ENCODE results near the gene TPRG1.

Gene TPRG1

DNA sequence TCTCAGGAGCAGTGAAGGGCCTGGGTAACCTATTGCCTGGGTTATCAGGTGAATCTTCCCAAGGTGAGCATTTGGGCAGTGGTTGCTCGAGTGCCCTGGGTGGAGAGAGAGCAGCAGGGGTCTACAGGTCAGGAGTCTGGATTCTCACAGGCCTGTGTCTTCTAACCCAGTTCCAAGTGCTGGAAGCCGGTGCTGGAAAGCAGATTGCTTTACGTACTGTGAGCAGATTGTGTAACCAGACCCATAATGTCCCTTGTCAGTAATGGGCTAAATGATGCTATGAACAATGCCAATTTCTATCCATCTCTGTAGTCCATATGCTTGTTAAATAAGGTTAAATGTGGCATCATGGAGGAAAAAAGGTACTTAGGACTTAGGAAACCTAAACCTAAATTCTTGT lies 106.5 kb downstream of the TPRG1 start:
- no peak for DNase-seq (ENCODE audit: low read depth in 2 of 2)

DNA sequence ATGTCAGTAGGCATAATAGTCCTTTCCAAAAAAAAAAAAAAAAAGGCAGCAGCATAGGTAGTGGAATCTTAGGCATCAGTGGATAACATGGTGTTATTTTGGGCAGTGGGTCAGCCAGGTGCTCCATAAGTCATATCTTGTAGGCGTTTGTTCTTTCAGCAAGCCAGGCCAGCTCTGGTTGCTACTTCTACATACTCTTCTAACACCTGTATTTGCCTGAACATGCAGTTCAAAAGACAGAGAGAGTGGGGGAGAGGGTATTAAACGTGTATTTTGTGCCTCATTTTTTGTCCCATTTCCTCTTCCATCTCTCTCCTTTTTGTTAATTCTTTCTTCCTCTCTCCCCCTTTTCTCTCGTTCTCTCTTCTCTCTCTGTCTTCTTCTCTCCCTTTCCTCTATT lies 110.4 kb downstream of the TPRG1 start:
- DNase-seq (ENCODE audit: low read depth in 2 of 2) = no peak

DNA sequence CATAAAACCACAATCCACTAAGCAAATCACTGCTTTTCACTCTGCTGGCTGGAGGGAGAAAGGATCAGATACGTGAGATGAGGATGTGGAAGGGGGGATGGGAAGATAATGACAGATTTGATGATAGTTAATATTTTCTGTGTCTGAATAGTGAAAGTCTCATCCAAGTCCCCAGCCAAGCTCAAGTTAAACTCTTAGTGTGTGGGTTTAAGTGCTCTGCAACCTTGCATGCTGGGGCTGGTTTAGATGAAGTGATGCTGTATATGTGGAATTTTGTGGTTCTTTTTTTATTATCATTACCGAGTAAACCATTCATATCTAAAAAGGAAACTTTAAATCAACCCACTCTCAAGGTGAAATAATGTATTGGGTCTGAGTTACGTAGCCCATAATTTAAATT lies 111.0 kb downstream of the TPRG1 start:
- DNase-seq (ENCODE audit: low read depth in 2 of 2) = no peak

DNA sequence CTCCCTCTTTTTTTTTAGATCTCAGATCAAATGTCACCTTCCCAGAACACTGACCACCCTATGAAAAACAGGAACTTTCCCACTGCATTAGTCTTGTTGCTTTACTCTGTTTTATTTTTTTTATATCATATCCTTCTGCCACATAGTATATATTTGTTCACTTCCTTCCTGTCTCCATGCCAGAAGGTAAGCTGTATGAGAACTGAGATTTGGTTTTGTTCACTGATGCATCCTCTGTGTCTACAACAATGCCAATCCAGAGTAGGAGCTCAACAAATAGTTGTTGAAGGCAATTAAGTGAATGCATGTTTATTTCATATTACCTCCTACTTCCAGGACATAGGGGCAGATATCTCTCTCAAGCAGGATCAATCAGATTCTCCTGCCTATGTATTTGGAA lies 114.4 kb downstream of the TPRG1 start:
- DNase-seq (ENCODE audit: low read depth in 2 of 2) = no peak

DNA sequence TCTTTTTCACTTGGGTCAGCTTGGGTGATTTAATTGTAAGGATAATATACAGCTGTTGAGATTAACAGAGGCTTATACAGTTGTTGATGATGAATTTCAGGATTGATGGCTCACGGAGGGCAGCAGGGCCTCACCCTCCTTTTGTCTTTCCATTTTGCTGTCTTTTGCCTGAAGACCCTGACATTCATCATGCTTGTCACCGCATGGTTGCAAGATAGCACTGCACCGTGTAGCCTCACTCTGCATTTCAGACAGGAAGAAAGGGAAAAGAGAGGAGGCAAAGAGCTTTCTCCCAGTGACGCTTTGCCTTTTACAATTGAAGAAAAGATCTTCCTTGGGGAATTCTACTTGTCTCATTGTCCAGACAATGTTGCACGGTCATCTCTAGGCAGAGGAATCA lies 115.1 kb downstream of the TPRG1 start:
- DNase-seq (ENCODE audit: low read depth in 2 of 2) = no peak

DNA sequence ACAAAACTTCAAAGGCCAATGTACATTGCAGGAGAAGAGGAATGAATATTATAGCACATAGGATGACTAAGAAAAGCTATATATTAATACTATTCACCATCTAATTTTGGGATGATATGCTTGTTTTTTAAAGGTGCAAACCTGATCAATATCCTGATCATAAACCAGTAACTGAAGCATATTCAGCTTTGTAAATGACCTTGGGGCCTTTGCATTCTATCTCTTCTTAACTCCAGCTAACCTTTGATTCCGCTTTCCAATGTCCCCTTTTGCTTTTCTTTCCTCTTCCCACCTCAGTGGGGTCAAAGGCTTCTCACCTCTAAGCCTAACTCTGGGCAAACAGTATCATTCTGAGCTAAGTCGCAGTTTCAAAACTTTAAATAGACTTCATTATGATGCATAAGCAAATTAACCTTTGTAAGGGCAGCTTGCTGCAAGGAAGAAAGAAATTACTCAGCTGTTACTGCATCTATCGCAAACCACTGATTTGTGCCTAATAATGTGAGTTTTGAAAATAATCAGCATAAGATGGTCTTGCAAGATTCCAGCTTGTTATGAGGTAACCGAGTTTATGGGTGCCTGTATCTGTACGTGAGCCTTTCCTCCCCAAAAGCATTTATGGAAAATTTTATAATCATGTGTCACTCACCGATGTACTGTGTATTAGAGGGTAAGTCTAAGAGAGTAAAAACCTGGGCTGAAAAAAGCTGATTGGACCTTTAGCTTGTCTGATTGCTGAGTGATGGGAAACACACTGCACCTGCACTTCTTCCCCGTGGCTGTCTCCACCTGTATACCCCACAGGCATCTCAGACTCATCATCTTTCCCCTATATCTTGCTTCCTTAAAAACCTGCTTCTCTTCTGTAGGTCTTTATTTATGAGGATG lies 116.8 kb downstream of the TPRG1 start:
- no peak for DNase-seq (ENCODE audit: low read depth in 2 of 2)

DNA sequence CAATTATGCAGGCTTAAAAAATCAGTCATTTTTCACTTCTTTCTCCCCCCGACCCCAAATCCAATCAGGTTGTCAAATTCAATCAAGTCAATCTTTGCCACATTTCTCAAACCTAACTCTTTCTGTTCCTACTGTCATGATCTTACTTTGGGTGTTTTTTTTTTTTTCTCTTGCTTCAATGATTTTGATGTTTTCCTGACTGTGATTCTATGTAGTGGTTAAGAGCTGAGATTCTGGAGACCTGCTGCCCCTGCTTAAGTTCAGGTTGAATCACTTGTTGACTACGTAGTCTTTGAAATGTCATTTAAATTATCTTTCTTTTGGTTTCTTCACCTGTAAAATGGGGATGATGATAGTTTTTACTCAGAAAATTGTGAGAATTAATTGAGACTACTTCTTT lies 117.5 kb downstream of the TPRG1 start:
- no peak for DNase-seq (ENCODE audit: low read depth in 2 of 2)

DNA sequence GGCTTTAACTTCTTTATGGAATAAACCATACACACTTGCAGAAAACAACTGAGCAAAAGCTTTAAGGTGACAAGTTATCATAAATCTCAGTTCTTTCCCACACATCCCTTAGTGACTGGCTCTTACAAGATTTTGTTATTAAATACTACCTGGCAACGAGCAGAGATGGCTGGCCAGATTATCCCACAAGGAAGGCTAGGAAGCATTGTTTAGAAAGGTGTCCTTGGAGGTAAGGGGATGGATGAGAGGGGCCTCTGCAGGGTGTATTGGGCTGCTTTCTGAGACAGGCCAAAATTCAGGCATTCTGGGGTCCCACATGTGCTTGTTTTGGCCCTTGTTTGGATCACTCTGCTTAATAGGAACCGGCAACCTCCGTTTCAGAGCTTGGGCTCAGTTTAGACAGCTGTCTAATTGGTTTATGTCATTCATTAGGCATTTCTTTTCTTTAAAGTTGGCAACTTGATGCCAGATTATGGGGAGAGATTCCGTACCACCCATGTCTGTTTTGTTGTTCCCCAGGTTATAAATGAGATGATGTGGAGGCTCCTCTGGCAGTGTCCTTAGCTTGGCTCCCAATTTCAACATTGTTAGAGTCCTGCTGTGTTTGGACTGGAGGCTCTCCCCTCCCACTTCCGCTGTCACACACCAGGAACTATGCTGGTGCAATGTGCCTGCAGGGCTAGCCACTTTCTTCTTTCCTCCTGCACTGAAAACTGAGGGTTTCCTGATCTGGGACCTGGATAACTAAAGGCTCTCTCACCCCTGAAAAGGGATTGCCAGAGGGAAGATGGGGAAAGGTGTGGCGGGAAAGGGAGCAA lies 121.1 kb downstream of the TPRG1 start:
- DNase-seq (ENCODE audit: low read depth in 2 of 2) = no peak

DNA sequence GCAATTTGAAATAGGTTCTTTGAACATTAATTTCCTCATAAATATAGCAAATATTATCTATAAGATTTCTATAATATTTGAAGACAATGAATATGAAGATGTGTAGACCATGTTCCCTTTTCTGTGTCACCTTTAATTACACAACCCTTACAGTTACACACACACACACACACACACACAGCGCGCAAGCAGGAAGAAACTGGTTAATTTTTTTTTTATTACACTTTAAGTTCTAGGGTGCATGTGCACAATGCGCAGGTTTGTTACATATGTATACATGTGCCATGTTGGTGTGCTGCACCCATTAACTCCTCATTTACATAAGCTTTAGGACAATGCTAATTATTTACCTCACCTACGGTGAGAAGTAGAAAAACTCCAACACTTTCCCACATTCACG lies 122.9 kb downstream of the TPRG1 start:
- DNase-seq (ENCODE audit: low read depth in 2 of 2) = no peak

DNA sequence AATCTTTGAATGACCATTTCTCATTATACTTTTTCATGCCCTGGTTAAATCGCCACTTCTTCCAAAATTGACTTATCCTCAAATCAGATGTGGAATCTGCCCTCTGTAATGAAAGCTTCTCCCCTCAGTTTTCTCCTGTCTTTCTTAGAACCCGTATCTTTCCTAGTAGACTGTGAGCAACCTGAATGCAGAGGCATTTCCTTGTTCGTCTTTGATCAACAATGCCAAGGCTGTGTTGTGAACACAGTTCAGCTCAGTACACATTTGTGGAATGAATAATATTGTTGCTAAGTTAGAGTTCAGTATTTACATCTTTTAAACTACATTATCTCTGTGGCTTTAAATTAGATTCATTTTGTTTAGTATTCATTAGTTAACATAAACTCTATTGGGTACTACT lies 123.3 kb downstream of the TPRG1 start:
- DNase-seq (ENCODE audit: low read depth in 2 of 2) = no peak

DNA sequence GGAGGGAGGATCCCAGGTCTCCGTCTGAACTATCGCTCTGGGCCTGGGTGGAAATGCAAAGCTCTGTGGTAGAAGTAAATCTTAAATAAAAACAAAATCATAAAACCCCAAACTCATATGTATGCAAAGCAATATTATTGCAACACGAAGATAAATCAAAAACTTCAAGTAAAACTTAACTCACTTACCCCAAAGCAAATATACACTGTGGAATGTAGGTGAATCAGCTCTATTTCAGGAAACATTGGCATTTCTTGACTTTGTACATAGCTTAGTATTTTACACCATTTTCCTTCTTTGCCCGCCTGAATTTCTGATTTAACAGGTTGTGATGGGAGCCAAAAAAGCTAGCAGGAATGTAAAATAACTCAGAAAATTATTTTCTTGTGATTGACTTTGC lies 126.2 kb downstream of the TPRG1 start:
- DNase-seq (ENCODE audit: low read depth in 2 of 2) = no peak

DNA sequence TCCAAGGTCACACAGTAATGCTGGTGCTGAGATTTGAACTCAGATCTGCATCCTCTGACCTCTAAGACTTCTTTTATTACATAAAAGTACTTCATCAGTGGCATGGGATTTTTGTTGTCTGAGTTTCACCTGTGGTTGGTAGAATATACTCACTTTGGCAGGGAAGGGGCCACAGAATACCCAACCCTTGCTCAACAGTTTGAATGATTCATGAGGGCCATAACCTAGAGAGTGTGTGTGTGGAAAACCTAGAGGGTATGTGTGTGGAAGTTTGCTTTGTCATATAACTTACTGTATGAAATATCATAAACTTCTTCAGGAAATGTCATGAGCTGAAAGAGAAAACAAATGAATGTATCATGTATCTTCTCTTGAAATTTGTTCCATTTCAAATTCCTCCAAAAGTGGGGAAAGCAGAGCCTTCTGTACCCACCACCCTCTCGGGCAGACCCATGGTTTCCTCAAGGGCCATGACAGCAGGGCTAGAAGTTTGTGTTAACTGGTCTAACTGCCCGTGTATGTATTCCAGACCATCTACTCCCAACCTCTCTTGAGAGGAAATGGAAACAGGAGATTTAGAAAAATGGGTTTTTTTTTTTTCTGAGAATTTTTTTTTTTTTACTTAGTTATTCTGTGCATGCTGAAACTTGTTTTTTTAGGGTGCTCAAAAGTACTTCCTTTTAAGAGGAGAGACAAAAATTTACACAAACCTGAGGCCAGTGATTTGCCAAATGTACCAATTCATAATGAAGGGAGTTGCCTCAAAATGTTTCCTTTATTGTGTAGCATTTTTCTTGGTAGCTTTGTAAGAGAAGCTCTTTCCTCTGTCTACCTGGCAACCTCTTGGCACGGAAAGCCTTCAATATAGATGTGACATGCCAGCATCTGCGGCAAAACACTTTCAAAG lies 127.0 kb downstream of the TPRG1 start:
- no peak for DNase-seq (ENCODE audit: low read depth in 2 of 2)

DNA sequence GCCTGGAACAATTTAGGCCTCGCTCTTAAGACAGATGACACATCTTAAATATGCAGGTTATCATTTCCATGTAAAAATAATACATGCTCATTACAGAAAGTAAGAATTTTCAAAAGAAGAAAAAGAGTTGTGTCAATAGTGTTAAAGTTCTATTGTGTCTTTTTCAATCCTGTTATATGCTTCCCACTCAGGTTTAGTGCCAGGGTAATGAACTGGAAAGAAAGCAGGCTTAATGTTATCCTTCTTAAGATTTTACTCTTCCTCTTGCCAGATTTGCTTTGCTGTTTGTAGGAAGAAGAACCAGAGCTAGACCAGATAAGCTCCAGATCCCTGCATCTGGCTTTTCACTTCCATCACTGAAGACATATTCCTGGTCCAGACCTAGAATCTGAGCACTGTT lies 128.6 kb downstream of the TPRG1 start:
- no peak for DNase-seq (ENCODE audit: low read depth in 2 of 2)

DNA sequence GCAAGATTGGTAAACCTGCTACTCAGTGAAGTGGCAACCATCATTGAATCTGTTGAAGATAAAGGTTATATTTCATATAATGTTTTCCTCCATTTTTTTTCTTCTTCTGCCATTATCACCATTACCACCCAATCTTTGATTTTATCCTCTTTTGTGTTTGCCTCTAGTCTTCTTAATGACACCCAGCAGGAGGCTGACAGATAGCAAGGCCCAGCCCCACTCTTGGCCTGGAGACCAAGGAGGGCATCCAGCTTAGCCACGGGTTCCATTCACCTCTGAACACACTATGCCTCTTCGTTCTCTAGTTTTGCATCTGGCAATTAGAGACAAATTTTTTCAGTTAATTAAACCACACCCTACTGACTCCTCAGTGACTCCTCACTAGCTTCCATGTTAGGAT lies 129.7 kb downstream of the TPRG1 start:
- no peak for DNase-seq (ENCODE audit: low read depth in 2 of 2)

DNA sequence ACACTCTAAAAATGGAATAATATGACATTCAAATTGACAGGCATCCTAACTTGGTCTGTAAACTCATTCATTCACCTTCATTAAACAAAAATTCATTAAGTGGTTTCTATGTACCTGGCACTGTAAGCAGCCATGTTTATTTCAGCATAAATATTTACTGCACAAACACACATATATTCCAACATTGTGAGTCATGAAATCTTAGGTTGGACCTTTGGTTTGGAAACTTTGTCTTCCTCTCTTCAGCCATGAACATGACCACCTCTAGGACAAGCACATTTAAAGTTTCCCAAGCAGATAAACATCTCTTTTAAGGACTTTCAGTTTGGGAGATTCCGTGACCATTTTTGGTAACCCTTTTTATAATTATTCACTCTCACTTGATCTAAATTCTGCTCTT lies 131.8 kb downstream of the TPRG1 start:
- no peak for DNase-seq (ENCODE audit: low read depth in 2 of 2)

DNA sequence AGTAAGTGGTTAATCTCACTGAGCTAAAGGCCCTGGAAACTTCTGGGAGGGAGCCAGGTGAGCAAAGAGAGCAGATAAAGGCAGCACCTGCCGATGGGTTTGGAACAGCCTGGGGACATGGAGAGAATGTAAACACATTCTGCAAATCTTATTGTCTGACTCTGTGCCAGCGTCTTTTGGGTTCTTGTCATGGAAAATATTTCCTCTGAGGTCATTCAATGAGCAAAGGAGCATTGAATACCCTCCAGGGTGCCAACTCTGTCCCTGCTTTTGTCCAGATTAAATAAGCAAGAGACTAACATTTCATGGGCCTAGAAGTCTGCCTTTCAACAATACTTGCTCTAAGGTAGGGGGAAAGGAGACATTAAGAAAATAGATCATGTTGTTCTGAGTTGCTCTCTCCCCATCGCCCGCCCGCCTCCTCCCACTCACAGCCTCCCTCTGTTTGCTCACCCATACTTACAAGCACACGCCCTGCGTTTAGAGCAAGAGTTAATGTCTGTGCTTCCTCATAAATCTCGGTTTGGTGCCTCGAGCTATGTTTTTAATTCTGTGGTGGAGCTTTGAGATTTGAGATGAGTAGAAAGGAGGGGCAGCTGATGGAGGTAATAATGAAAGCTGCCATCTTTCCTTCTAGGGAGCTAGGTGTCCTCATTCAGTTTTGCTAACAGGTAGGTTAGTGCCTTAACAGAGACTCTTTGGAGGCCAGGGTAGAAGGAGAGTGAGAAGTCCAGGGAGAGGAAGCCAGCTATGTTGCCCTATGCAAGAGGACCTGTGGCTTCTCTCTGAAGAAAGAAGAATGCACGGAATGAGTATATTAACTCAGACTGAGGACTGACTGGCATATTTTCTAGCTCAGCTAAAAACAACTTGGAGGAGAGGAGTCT lies 132.9 kb downstream of the TPRG1 start:
- DNase-seq (ENCODE audit: low read depth in 2 of 2) = no peak

DNA sequence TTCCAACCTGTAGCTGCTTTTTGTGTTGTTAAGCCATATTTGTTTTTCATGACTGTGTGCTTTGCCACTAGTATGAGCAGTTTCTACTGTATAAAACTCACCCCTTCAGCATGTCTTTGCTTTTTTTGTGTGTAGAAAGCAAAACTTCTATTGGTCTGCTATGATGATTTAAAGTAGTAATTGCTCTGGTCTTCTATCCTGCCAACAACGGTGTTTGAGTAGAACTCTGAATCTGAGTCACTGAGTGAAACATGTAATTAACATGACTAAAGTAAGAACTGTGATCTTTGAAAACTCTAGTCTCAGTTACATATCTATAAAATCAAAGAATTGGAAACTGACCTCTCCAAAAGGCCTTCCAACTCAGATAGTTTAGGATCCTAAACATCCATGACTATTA lies 133.6 kb downstream of the TPRG1 start:
- DNase-seq (ENCODE audit: low read depth in 2 of 2) = no peak

DNA sequence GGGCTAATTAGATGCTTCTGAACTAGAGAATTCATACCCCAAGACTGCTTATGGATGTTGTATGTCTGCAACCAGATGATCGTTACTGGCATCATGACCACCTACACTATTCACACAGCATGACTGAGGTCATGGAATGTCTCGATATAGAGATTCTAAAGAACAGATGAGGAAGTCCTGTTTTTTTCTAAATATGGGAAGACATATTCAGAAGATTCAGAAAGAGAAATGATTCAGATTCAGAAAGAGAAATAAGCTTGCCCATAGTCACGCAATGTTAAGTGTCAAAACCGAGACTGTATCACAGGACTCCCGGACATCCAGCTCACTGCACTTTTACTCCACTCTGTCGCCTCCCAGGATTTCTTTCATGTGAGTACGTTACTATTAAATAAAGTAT lies 136.2 kb downstream of the TPRG1 start:
- DNase-seq (ENCODE audit: low read depth in 2 of 2) = no peak

DNA sequence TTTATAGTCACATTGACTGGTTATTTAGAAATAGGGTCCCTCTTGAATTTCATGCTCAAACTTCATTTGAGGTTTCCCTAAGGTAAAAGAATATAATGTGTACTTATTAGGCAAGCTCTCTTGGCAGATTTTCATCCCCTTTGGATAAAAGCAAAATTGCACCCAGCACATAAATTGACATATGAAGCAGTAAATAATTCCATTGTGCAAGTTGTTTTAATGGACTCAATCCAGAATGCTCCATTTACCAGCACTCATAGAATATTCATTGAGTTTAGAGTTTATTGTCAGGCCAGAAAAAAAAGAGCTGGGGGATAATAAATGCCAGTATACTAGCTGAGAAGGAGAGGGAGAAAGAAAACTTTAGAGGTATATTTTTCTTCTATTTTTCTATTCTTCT lies 136.8 kb downstream of the TPRG1 start:
- DNase-seq (ENCODE audit: low read depth in 2 of 2) = no peak

DNA sequence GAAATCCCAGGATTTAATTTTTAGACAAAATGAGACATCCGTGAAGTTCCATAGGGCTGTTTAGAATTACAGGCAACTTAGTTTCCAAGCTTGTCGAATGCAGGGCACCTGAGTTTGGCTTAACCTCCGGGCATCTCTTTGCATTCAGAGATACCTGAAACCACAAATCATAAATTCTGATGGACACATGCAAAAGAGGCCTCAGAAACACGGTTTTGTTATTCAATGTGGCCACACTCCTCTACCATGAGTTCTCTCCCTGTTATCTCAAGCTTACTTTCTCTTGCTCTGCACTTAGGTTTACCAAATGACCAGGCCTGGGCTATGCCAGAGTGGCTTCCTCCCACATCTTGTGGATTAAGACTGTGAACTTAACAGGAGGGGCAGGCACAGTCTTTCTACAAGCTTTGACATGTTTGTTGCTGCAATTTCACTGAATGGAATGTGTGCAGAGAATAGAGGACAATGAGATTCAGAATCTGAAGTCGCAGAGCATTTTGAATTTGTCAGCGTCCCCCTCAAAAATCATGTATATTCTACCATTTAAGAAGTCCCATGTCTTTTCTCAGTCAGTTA lies 137.7 kb downstream of the TPRG1 start:
- no peak for DNase-seq (ENCODE audit: low read depth in 2 of 2)

DNA sequence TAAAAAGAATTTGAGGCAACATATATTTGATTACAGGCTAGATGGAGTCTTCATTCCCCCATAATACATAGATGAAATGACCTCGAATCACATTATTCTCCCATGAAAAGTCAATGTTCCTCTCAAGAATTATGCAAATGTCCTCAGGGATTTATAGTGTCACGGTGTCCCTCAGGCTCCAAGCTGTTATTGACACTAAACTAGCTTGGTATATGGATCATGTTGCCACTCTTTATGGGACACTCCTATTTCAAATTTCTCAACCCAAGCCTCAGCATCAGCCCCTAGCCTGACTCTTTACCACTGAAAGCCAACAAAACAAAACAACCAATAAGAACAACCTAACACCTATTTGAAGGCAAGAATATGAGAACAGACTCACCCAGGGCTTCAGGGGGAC lies 139.8 kb downstream of the TPRG1 start:
- no peak for DNase-seq (ENCODE audit: low read depth in 2 of 2)
